Prostate gland (tissue), 2 donors: Measurements from ENCODE around the gene SNRNP48. TPM values are rescaled to one million over a fixed set of nuclear protein-coding genes. Genes with fewer than 3 reads are reported as not detected.

Experiments
- DNase-seq: peaks from one replicate; pipeline ENCODE4 v3.0.0-alpha.2; 2019; ENCODE audit warnings: low spot score
- H3K27ac ChIP-seq, 2 donors: fragments of 200-600 bp; sonication (generic); 2 replicates each; pipeline ENCODE4 v1.5.1; 2017 to 2019
- H3K27me3 ChIP-seq: fragments of 200-600 bp; sonication (generic); replicated peaks from 2 replicates; pipeline ENCODE4 v1.5.1; 2019; ENCODE audit not compliant: insufficient read depth
- H3K36me3 ChIP-seq, 2 donors: fragments of 200-600 bp; sonication (generic); 1 replicate in 1 of 2; 2 replicates in 1 of 2; pipeline versions ENCODE4 v1.5.1 to v1.8.1; 2017 to 2019
- H3K4me1 ChIP-seq: fragments of 200-600 bp; sonication (generic); replicated peaks from 2 replicates; pipeline ENCODE4 v1.5.1; 2019
- H3K4me3 ChIP-seq, 2 donors: fragments of 200-600 bp; sonication (generic); 2 replicates each; pipeline ENCODE4 v1.5.1; 2017 to 2019
- H3K9me3 ChIP-seq: fragments of 200-600 bp; sonication (generic); 2 replicates; pipeline ENCODE4 v1.5.1; 2017
- POLR2A ChIP-seq: fragments of 450-650 bp; IDR thresholded peaks from one replicate; pipeline ENCODE4 v1.6.1; 2016; ENCODE audit warnings: antibody characterized with exemption, mild to moderate bottlenecking
- POLR2AphosphoS5 ChIP-seq: sonication (generic); formaldehyde crosslinking; IDR thresholded peaks from one replicate; pipeline ENCODE4 v1.6.1; 2017; ENCODE audit warnings: antibody characterized with exemption
- WGBS: methylation state at CpG from one replicate; pipeline ENCODE4 v1.1.5; 2018; 5-methylcytosine and 5-hydroxymethylcytosine counted together
- intact Hi-C: fragments of 100-400 bp; cut with DNase I; formaldehyde crosslinking; loops from one replicate; pipeline ENCODE4 v1.14.2; 2022
- total RNA-seq, 2 donors: library from RNA; depleted of rRNA; stranded (reverse); fragments of >200 nt; gene quantifications; one replicate each; pipeline ENCODE4 v1.1.0, GENCODE V29; 2016
- TF ChIP-seq, protein P1 (sequence below), 4 experiments: fragments of 200-600 bp in 2 of 4; fragments of 450-650 bp in 2 of 4; sonication (generic) in 2 of 4; IDR thresholded peaks; 1 replicate in 3 of 4; 2 replicates in 1 of 4; pipeline ENCODE4 v1.5.1; 2016 to 2019; ENCODE audit warnings: antibody characterized with exemption in 4 of 4, mild to moderate bottlenecking in 2 of 4, moderate library complexity in 2 of 4

Gene SNRNP48
- total RNA-seq, 2 donors from 2014 or later, result 13.1 to 19.9 TPM

DNA sequence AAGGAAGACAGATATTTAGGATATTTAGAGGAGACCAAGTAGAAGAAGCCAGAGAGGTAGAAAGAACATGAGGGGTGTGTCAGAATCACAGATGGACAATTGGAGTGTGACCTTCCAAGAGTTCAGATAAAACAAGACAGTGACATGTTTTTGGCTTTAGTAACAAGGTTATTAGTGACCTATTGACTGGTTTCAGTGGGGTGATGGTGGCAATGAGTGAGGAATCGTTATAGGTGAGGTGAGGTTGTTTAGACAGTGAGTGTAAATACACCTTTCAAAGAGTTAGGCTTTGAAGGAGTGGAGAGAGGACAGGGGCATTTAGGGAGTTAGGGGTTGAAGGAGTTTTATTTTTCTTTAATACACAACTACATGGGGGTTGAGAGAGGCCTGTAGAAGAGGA is 3.2 kb downstream of the SNRNP48 start:
- H3K36me3 ChIP-seq, result no peaks in the 10 kb centered on the region
- no peak for DNase-seq
- H3K27me3 ChIP-seq, result no peaks in the 10 kb centered on the region
- intact Hi-C loops, result loop anchor here (10.0 kb wide), 1 partner anchor 198 kb away; no protein-coding TSS in a partner anchor
- no peak overlapping the region for H3K4me3 ChIP-seq
- 49% methylated on average over 1 of the region's 1 CpG for WGBS
- TF ChIP-seq POLR2AphosphoS5 (no peak), POLR2A (no peak)
- TF ChIP-seq, protein P1, sequence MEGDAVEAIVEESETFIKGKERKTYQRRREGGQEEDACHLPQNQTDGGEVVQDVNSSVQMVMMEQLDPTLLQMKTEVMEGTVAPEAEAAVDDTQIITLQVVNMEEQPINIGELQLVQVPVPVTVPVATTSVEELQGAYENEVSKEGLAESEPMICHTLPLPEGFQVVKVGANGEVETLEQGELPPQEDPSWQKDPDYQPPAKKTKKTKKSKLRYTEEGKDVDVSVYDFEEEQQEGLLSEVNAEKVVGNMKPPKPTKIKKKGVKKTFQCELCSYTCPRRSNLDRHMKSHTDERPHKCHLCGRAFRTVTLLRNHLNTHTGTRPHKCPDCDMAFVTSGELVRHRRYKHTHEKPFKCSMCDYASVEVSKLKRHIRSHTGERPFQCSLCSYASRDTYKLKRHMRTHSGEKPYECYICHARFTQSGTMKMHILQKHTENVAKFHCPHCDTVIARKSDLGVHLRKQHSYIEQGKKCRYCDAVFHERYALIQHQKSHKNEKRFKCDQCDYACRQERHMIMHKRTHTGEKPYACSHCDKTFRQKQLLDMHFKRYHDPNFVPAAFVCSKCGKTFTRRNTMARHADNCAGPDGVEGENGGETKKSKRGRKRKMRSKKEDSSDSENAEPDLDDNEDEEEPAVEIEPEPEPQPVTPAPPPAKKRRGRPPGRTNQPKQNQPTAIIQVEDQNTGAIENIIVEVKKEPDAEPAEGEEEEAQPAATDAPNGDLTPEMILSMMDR (IDR thresholded peaks at IDR 0.05), result no peak
- H3K27ac ChIP-seq, result no peak overlapping the region
- no peaks in the 10 kb centered on the region for H3K4me1 ChIP-seq
- H3K9me3 ChIP-seq, result no peaks in the 10 kb centered on the region

DNA sequence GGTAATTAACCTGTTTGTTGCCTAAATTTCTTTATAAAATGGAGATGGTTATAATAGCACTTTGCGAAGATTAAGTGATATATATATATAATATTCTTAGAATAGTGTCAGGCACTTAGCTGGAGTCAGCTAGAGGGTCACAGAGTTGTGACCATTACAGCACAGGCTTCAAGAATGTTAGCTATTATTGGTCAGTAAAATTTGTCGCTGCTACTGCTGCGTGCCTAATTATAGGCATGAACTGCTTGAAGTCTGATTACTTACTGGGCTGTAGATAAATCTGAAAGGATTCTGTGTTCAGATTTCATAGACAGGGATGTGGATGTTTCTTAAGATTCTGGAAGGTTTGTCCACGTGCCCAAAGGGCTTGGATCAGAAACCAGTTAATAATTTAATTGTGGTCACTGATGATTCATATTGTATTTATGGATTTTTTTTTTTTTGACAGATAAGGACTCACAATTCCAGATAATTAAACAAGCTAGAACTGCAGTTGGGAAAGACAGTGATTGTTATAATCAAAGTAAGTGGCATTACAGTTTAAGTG is 4.7 kb downstream of the SNRNP48 start:
- no peaks in the 10 kb centered on the region for H3K27me3 ChIP-seq
- H3K27ac ChIP-seq, result no peak overlapping the region
- H3K4me1 ChIP-seq, result no peaks in the 10 kb centered on the region
- H3K36me3 ChIP-seq, result no peaks in the 10 kb centered on the region
- no peaks in the 10 kb centered on the region for H3K9me3 ChIP-seq
- 80% methylated on average over 4 of the region's 4 CpGs for WGBS
- TF ChIP-seq POLR2A, result no peak
- no peak for TF ChIP-seq POLR2AphosphoS5
- TF ChIP-seq, protein P1 (IDR thresholded peaks at IDR 0.05), result no peak
- no peak for DNase-seq
- no peak overlapping the region for H3K4me3 ChIP-seq
- intact Hi-C loops, result loop anchor here (10.0 kb wide), 1 partner anchor 200 kb away; no protein-coding TSS in a partner anchor

DNA sequence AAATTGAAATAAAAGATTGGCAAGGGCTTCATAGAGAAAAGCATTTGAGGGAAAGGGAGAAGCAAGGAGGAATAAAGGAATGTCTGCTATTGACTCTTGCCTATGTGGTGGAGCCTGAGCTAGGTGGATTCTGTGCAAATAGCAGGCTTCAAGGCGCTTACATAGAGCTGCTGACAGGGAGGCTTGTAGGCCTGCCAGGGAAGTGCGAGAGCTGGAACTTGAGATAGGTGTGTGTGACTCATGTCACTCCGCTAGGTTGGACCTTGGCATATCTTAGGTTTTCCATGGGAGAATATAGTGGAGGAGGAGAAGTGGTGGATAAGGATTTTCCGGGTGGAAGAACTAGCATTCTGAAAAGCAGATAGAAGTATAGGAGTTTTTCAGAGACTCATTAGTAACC is 14.0 kb downstream of the SNRNP48 start:
- TF ChIP-seq, protein P1 (IDR thresholded peaks at IDR 0.05), result no peak
- TF ChIP-seq POLR2A (no peak), POLR2AphosphoS5 (no peak)
- no peaks in the 10 kb centered on the region for H3K27me3 ChIP-seq
- peaks cover 0 to 8% of the 10 kb centered on the region in 2 donors for H3K36me3 ChIP-seq
- intact Hi-C loops, result no loop called here
- no peak overlapping the region for H3K4me3 ChIP-seq
- no peaks in the 10 kb centered on the region for H3K4me1 ChIP-seq
- no peak for DNase-seq
- H3K9me3 ChIP-seq, result no peaks in the 10 kb centered on the region
- no peak overlapping the region for H3K27ac ChIP-seq
- 86% methylated on average over 4 of the region's 4 CpGs for whole genome bisulfite sequencing

DNA sequence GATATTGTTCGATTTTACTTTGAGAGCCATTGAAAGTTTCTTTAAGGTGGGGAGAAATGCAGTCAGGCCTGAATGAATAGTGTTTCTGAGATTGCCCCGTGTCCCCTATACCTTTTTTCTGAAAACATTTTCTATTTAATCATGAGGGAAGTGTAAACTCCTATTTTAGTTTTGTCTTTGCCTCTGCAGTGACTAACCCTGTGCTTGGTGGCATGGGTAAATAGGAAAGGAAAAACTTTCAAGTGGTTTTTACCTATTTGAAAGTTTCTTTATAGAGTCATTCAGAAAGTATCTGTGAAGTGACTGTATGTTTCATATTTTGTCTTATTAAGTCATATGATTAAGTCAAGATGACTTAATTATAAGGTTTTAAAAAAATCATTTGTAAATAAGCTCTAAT is 14.5 kb downstream of the SNRNP48 start:
- H3K27me3 ChIP-seq, result no peaks in the 10 kb centered on the region
- WGBS, result 97% methylated on average over 2 of the region's 2 CpGs
- no peak overlapping the region for H3K27ac ChIP-seq
- no peaks in the 10 kb centered on the region for H3K9me3 ChIP-seq
- H3K4me3 ChIP-seq, result no peak overlapping the region
- no peak for TF ChIP-seq POLR2A
- no peak for TF ChIP-seq POLR2AphosphoS5
- TF ChIP-seq, protein P1 (IDR thresholded peaks at IDR 0.05), result no peak
- H3K4me1 ChIP-seq, result no peaks in the 10 kb centered on the region
- DNase-seq, result no peak
- H3K36me3 ChIP-seq, result peaks cover 0 to 8% of the 10 kb centered on the region in 2 donors
- intact Hi-C loops, result no loop called here
